Neural progenitor cell (in vitro differentiated cells): ENCODE data around the gene ADH1C. TPM values are rescaled to one million over a fixed set of nuclear protein-coding genes. Genes with fewer than 3 reads are reported as not detected.

Experiments used
- DNase-seq: peaks from one replicate; pipeline ENCODE4 v3.0.0-alpha.2; 2016; ENCODE audit warnings: low spot score
- H2AFZ ChIP-seq: fragments of 200-600 bp; sonication (generic); replicated peaks from 2 replicates; pipeline ENCODE4 v1.6.1; 2016; ENCODE audit warnings: antibody characterized with exemption
- H3F3A ChIP-seq: fragments of 200-600 bp; sonication (generic); 2 replicates; pipeline ENCODE4 v1.6.1; 2016; ENCODE audit warnings: antibody characterized with exemption, low read depth
- H3K27ac ChIP-seq: fragments of 200-600 bp; sonication (generic); 2 replicates; pipeline ENCODE4 v1.5.1; 2016; ENCODE audit warnings: mild to moderate bottlenecking
- H3K27me3 ChIP-seq: fragments of 200-600 bp; sonication (generic); 2 replicates; pipeline ENCODE4 v1.6.1; 2016; ENCODE audit warnings: mild to moderate bottlenecking, moderate library complexity
- H3K36me3 ChIP-seq: fragments of 200-600 bp; sonication (generic); 2 replicates; pipeline ENCODE4 v1.5.1; 2016
- H3K4me1 ChIP-seq: fragments of 200-600 bp; sonication (generic); 2 replicates; pipeline ENCODE4 v1.6.1; 2016; ENCODE audit warnings: mixed run types
- H3K4me2 ChIP-seq: fragments of 200-600 bp; sonication (generic); 2 replicates; pipeline ENCODE4 v1.6.1; 2016
- H3K4me3 ChIP-seq: fragments of 200-600 bp; sonication (generic); 2 replicates; pipeline ENCODE4 v1.5.1; 2016
- H3K79me2 ChIP-seq: fragments of 200-600 bp; sonication (generic); 2 replicates; pipeline ENCODE4 v1.6.1; 2016; ENCODE audit warnings: low read depth
- H3K9ac ChIP-seq: fragments of 200-600 bp; sonication (generic); 2 replicates; pipeline ENCODE4 v1.6.1; 2016
- H3K9me3 ChIP-seq: fragments of 200-600 bp; sonication (generic); 2 replicates; pipeline ENCODE4 v1.5.1; 2016; ENCODE audit warnings: low read depth
- H4K20me1 ChIP-seq: fragments of 200-600 bp; sonication (generic); 2 replicates; pipeline ENCODE4 v1.6.1; 2016; ENCODE audit warnings: low read depth
- H3K27ac Mint-ChIP-seq: 3 replicates; pipeline ENCODE4 v1.8.0; 2021; ENCODE audit warnings: mixed read lengths
- H3K27me3 Mint-ChIP-seq: 2 replicates; pipeline ENCODE4 v1.8.0; 2022; ENCODE audit warnings: low read depth, mild to moderate bottlenecking, inconsistent platforms, moderate library complexity, mixed read lengths; ENCODE audit not compliant: insufficient read depth
- H3K36me3 Mint-ChIP-seq: 3 replicates; pipeline ENCODE4 v1.8.0; 2021; ENCODE audit warnings: mixed read lengths
- H3K4me1 Mint-ChIP-seq: 3 replicates; pipeline ENCODE4 v1.8.0; 2021; ENCODE audit warnings: mixed read lengths
- H3K4me3 Mint-ChIP-seq: 3 replicates; pipeline ENCODE4 v1.8.0; 2021; ENCODE audit warnings: mild to moderate bottlenecking, moderate library complexity, mixed read lengths
- H3K9me3 Mint-ChIP-seq: 3 replicates; pipeline ENCODE4 v1.8.0; 2020; ENCODE audit warnings: mixed read lengths
- EZH2 ChIP-seq: fragments of 200-600 bp; sonication (generic); IDR thresholded peaks from 2 replicates; pipeline ENCODE4 v1.6.1; 2017; ENCODE audit warnings: antibody characterized with exemption, mild to moderate bottlenecking, moderate library complexity
- EZH2phosphoT487 ChIP-seq: fragments of 200-600 bp; sonication (generic); IDR thresholded peaks from 2 replicates; pipeline ENCODE4 v1.6.1; 2017; ENCODE audit warnings: antibody characterized with exemption
- total RNA-seq: library from RNA; depleted of rRNA; stranded (reverse); fragments of >200 nt; gene quantifications from 2 replicates; pipeline ENCODE4 v1.2.3, GENCODE V29; 2015; ENCODE audit warnings: low replicate concordance
- TF ChIP-seq, protein P1 (sequence below): fragments of 200-600 bp; sonication (generic); IDR thresholded peaks from 2 replicates; pipeline ENCODE4 v1.5.1; 2017; ENCODE audit warnings: antibody characterized with exemption, mild to moderate bottlenecking

The ADH1C gene
- total RNA-seq, 1 donor from 2014 or later, result not detected

GRCh38 chr4:99361268-99361898 lies 8.8 kb upstream of the ADH1C start:
- Mint-ChIP-seq H3K27me3 (peaks cover 2% of the 10 kb centered on the region), H3K36me3 (no peaks in the 10 kb centered on the region), H3K27ac (no peak overlapping the region), H3K4me1 (no peaks in the 10 kb centered on the region), H3K9me3 (peaks cover 14% of the 10 kb centered on the region), H3K4me3 (no peak overlapping the region)
- TF ChIP-seq EZH2, result no peak
- TF ChIP-seq EZH2phosphoT487, result no peak
- TF ChIP-seq, protein P1, sequence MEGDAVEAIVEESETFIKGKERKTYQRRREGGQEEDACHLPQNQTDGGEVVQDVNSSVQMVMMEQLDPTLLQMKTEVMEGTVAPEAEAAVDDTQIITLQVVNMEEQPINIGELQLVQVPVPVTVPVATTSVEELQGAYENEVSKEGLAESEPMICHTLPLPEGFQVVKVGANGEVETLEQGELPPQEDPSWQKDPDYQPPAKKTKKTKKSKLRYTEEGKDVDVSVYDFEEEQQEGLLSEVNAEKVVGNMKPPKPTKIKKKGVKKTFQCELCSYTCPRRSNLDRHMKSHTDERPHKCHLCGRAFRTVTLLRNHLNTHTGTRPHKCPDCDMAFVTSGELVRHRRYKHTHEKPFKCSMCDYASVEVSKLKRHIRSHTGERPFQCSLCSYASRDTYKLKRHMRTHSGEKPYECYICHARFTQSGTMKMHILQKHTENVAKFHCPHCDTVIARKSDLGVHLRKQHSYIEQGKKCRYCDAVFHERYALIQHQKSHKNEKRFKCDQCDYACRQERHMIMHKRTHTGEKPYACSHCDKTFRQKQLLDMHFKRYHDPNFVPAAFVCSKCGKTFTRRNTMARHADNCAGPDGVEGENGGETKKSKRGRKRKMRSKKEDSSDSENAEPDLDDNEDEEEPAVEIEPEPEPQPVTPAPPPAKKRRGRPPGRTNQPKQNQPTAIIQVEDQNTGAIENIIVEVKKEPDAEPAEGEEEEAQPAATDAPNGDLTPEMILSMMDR, result no peak
- no peak for DNase-seq
- Histone ChIP-seq H2AFZ (no peak overlapping the region), H3K79me2 (no peaks in the 10 kb centered on the region), H3K27ac (no peak overlapping the region), H3K4me1 (no peaks in the 10 kb centered on the region), H3K4me3 (no peak overlapping the region), H3K4me2 (no peak overlapping the region), H3K9ac (no peak overlapping the region), H3K36me3 (no peaks in the 10 kb centered on the region), H3F3A (no peaks in the 10 kb centered on the region), H4K20me1 (no peaks in the 10 kb centered on the region), H3K9me3 (peaks cover 6% of the 10 kb centered on the region), H3K27me3 (no peaks in the 10 kb centered on the region)

DNA sequence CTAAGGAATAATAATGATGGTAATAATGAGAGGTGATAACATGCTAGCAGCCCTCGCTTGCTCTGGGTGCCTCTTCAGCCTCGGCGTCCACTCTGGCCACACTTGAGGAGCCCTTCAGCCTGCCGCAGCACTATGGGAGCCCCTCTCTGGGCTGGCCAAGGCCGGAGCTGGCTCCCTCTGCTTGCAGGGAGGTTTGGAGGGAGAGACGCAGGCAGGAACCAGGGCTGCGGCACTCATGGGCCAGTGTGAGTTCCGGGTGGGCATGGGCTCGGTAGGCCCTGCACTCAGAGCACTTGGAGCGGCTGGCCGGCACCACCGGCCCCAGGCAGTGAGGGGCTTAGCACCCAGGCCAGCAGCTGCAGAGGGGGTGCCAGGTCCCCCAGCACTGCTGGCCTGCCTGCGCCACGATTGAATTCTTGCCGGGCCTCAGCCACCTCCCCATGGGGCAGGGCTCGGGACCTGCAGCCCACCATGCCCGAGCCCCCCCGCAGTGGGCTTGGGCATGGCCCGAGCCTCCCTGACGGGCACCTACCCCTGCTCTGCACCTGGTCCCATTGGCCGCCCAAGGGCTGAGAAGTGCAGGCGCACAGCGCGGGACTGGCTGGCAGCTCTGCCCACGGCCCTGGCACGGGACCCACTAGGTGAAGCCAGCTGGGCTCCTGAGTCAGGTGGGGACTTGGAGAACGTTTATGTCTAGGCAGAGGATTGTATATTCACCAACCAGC lies 7.1 kb upstream of the ADH1C start:
- Mint-ChIP-seq H3K4me1 (no peaks in the 10 kb centered on the region), H3K36me3 (no peaks in the 10 kb centered on the region), H3K27ac (no peak overlapping the region), H3K4me3 (no peak overlapping the region), H3K9me3 (peaks cover 10% of the 10 kb centered on the region), H3K27me3 (peaks cover 2% of the 10 kb centered on the region)
- Histone ChIP-seq H3K4me3 (no peak overlapping the region), H3K27me3 (no peaks in the 10 kb centered on the region), H3K9me3 (no peaks in the 10 kb centered on the region), H3K79me2 (no peaks in the 10 kb centered on the region), H4K20me1 (no peaks in the 10 kb centered on the region), H3K4me1 (no peaks in the 10 kb centered on the region), H3K4me2 (no peak overlapping the region), H3K27ac (no peak overlapping the region), H3K36me3 (no peaks in the 10 kb centered on the region), H3K9ac (no peak overlapping the region), H3F3A (no peaks in the 10 kb centered on the region), H2AFZ (no peak overlapping the region)
- no peak for DNase-seq
- TF ChIP-seq, protein P1, result no peak
- no peak for TF ChIP-seq EZH2
- TF ChIP-seq EZH2phosphoT487, result no peak

DNA sequence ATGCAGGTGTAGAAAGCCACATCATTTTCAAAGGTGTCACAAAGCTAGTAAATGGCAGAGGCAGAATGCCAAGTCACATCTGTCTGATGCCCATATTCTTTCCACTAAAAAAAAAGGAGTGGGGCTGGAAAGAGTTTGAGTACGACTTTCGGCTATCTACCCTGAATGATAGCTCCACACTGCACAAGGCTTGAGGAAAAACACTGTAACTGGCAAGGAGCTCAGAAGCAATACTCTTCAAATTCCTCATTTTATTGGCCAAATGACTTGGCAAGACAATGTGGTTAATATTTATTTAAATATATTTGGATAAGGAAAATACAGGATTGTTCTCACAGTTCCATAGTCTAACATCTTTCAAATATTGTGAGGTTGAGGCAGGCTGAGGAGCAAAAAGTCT lies 5.4 kb upstream of the ADH1C start:
- no peaks in the 10 kb centered on the region for H3K9me3 ChIP-seq
- H3K27me3 ChIP-seq, result no peaks in the 10 kb centered on the region
- DNase-seq, result no peak
- Mint-ChIP-seq H3K36me3 (no peaks in the 10 kb centered on the region), H3K9me3 (peaks cover 10% of the 10 kb centered on the region), H3K27ac (no peak overlapping the region), H3K27me3 (no peaks in the 10 kb centered on the region), H3K4me3 (no peak overlapping the region), H3K4me1 (no peaks in the 10 kb centered on the region)
- TF ChIP-seq, protein P1, result no peak
- TF ChIP-seq EZH2 (no peak), EZH2phosphoT487 (no peak)
- no peaks in the 10 kb centered on the region for H4K20me1 ChIP-seq
- no peak overlapping the region for H2AFZ ChIP-seq
- H3K4me2 ChIP-seq, result no peak overlapping the region
- no peak overlapping the region for H3K27ac ChIP-seq
- no peaks in the 10 kb centered on the region for H3F3A ChIP-seq
- no peaks in the 10 kb centered on the region for H3K4me1 ChIP-seq
- no peak overlapping the region for H3K9ac ChIP-seq
- H3K4me3 ChIP-seq, result no peak overlapping the region
- no peaks in the 10 kb centered on the region for H3K36me3 ChIP-seq
- H3K79me2 ChIP-seq, result no peaks in the 10 kb centered on the region
